Fibroblast of the aortic adventitia (primary cell): ENCODE results near the gene PAX5. TPM values are rescaled to one million over a fixed set of nuclear protein-coding genes. Genes with fewer than 3 reads are reported as not detected.

ENCODE experiments used
- DNase-seq: peaks from one replicate; pipeline ENCODE4 v3.0.0-alpha.2; 2010; ENCODE audit warnings: low read depth
- H3K4me3 ChIP-seq: 2 replicates; pipeline ENCODE4 v1.5.1; 2011; ENCODE audit warnings: low read depth, mild to moderate bottlenecking, control low read depth, low read length, moderate library complexity
- CTCF ChIP-seq: IDR thresholded peaks from 2 replicates; pipeline ENCODE4 v1.5.1; 2011; ENCODE audit warnings: mild to moderate bottlenecking, low read length, control low read depth, inconsistent platforms; ENCODE audit not compliant: insufficient read depth
- total RNA-seq: library from RNA; depleted of rRNA; stranded (reverse); fragments of >200 nt; gene quantifications from 2 replicates; pipeline ENCODE4 v1.2.3, GENCODE V29; 2012; ENCODE audit warnings: low replicate concordance

PAX5 gene
- total RNA-seq, 1 donor, result not detected

GRCh38 chr9:36822201-36822600 is 211.9 kb downstream of the PAX5 start:
- no peak for TF ChIP-seq CTCF
- H3K4me3 ChIP-seq, result no peak overlapping the region
- no peak for DNase-seq

GRCh38 chr9:36820392-36820861 is 213.6 kb downstream of the PAX5 start:
- no peak for DNase-seq
- H3K4me3 ChIP-seq, result no peak overlapping the region
- TF ChIP-seq CTCF, result no peak

DNA sequence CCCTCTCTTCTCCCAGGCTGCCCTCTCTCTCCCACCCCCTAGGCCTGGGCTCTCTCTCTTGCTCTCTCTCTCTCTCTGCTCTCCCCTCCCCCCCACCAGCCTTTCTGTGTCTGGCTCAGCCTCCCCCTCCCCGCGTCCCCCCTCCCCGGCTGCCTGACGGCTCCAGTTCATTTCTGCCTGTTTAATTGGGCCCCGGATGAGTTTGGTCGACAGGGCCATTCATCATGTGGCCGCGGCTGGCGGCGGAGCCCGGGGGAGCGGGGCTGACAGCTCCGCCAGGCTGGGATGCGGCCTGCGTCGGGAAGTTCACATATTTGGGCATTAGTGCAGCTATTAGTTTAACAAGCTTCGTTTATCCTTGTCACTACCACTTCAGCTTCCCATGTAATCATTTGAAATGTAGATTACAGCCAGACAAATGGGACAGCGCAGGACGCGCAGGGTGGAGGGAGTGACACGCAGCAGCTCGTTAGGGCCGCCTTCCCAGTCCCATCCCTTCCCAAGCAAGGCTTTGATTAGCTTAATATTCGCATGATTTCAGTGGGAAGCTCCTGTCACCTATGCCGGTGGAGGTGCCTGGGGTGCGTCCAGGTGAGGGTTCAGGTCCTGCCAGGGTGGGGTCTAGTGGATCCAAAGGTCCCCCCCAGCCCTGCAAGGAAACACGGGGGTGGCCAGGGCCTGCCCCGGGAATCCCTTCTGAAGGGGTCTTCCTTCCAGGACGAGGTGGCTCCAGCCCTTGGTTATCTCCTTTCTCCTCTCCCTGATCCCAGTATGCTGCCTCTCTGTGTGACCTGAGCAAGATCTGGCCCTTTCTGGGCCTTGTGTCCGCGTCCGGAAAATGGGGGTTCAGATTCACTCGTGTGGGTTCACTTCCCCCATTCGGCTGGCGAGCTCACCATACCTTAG is 214.8 kb downstream of the PAX5 start:
- H3K4me3 ChIP-seq, result no peak overlapping the region
- no peak for TF ChIP-seq CTCF
- DNase-seq, result no peak

- no peak for DNase-seq
- peak overlapping the region; percentile 22 for H3K4me3 ChIP-seq
- TF ChIP-seq CTCF, result no peak
These were observed 215.7 kb downstream of the PAX5 start for GRCh38 chr9:36818242-36818938.

DNA sequence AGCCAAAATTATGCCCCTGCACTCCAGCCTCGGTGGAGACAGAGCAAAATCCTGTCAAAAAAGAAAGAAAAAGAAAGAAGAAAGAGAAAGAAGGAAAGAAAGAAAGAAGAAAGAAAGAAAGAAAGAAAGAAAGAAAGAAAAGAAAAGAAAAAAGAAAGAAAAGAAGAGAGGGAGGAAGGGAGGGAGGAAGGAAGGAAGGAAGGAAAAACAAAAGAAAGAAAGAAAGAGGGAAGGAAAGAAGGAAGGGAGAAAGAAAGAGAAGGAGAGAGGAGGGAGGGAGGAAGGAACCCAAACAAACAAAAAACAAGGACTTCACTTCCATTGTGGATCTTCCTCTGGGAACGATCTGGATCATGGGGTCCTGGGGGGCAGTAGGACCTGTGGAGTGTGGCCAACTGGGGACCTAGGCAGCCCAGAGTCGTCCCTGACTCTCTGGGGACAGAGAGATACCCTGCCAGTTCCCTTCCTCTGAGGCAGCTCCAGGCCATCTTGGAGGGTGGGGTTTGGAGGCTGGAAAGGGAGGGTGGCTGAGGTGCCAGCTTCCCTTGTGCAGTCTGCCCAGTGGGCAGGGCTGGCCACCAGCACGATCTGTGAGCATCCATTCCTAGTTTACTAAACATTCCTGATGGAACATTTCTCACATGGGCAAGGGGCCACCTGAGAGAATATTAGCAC is 216.8 kb downstream of the PAX5 start:
- TF ChIP-seq CTCF, result no peak
- H3K4me3 ChIP-seq, result no peak overlapping the region

DNA sequence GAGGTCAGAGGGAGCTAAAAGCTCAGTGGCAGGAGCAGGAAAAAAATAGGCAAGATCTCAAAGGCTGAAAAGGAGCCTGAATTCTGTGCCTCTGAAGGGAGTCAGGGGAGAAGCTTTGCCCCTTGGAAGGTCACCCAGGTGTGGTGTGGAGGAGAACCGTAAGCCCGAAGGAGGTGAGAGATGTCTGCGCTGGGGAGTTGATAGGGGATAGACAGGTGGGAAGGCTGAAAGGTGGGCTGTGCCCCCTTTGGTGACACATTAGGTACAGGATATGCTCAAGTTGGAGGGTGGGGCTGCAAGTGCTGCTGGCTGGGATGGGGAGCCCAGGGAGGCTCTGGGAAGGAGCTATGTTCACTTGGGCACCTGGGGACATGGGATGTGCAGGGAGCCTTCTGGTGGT is 217.7 kb downstream of the PAX5 start:
- no peak for DNase-seq
- no peak overlapping the region for H3K4me3 ChIP-seq
- TF ChIP-seq CTCF, result no peak

More for the DNA sequence above, 216.8 kb downstream of the PAX5 start:
- DNase-seq, result no peak
